ENCODE results near the gene IER5. TPM values are rescaled to one million over a fixed set of nuclear protein-coding genes. Genes with fewer than 3 reads are reported as not detected.

Gene IER5
- total RNA-seq, 1 experiment from 2014 or later, result 30.5 TPM

DNA sequence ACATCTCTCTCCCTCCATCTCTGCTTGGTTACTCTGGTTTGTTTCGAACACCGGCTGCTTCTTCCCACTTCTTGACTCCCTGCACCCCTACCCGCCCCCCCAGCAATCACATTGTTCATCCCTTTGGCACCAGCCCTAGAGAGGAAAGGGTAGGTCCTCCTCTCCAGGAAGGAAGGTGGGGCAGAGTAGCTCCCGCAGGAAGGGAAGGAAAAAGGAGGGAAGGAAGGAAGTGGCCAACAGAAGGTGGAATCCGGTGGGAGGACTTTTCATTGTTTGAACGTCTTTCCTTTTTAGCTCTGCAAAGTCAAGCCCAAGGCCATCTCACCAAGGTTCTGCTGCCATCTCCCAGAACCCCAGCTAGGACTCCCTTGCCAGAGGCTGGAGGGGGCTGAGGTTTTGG, 18.0 kb downstream of the IER5 start:
- Histone ChIP-seq H3K9ac (ENCODE audit: low read length) (no peak overlapping the region), H3K36me3 (ENCODE audit: control insufficient read depth in 1 of 2, insufficient read depth in 2 of 2, low read length in 2 of 2) (no peaks in the 10 kb centered on the region), H4K20me1 (ENCODE audit: insufficient read depth) (no peaks in the 10 kb centered on the region), H3K9me3 (ENCODE audit: control insufficient read depth in 1 of 2, insufficient read depth in 1 of 2, low read depth in 1 of 2, low read length in 2 of 2) (no peaks in the 10 kb centered on the region), H2AFZ (ENCODE audit: low read depth, low read length, poor library complexity, severe bottlenecking) (no peak overlapping the region), H3K4me3 (replicated peaks in 1 of 2; ENCODE audit: low read depth in 1 of 2, low read length in 2 of 2) (no peak overlapping the region), H3K4me1 (ENCODE audit: control insufficient read depth in 1 of 2, insufficient read depth in 2 of 2, low read length in 2 of 2) (peaks cover 52 to 74% of the 10 kb centered on the region in 2 experiments), H3K9me2 (ENCODE audit: insufficient read depth) (no peaks in the 10 kb centered on the region), H3K27me3 (ENCODE audit: insufficient read depth, low read length) (no peaks in the 10 kb centered on the region), H3K27ac (ENCODE audit: low read depth, low read length) (no peak overlapping the region), H3K79me2 (ENCODE audit: insufficient read depth, low read length) (no peaks in the 10 kb centered on the region), H3K4me2 (ENCODE audit: low read length) (no peak overlapping the region)
- ATAC-seq (no peak), DNase-seq (ENCODE audit: low read depth, low spot score) (no peak)
- POLR2A ChIA-PET, result interaction anchor here (1.1 to 4.2 kb wide), 3 partner anchors 11 to 29 kb away, joined by 3 to 19 read pairs (median 7); no protein-coding TSS in a partner anchor
- TF ChIP-seq EZH2phosphoT487 (IDR thresholded peaks at IDR 0.05; ENCODE audit: borderline replicate concordance) (no peak), EZH2 (IDR thresholded peaks at IDR 0.05) (no peak), CBX3 (IDR thresholded peaks at IDR 0.05; ENCODE audit: low read depth) (no peak), CEBPB (IDR thresholded peaks at IDR 0.05; ENCODE audit: low read depth) (no peak), YY1 (IDR thresholded peaks at IDR 0.05; ENCODE audit: extremely low read depth, insufficient replicate concordance, low read depth, low read length) (no peak), SP1 (IDR thresholded peaks at IDR 0.05; ENCODE audit: low read depth) (no peak), TCF7L2 (IDR thresholded peaks at IDR 0.05; ENCODE audit: borderline replicate concordance, extremely low read depth, insufficient read depth, insufficient read length) (no peak), ZFX (IDR thresholded peaks at IDR 0.05) (no peak), ZNF274 (IDR thresholded peaks at IDR 0.05; ENCODE audit: low read depth, low read length) (no peak), POLR2A (IDR thresholded peaks at IDR 0.05; ENCODE audit: borderline replicate concordance, extremely low read depth, insufficient read depth, insufficient read length) (no peak), EGR1 (IDR thresholded peaks at IDR 0.05; ENCODE audit: low read depth) (no peak), POLR2AphosphoS5 (IDR thresholded peaks at IDR 0.05; ENCODE audit: low read depth, low read length) (no peak), RAD21 (IDR thresholded peaks at IDR 0.05; ENCODE audit: low read depth) (no peak)
- TF ChIP-seq, protein P1, sequence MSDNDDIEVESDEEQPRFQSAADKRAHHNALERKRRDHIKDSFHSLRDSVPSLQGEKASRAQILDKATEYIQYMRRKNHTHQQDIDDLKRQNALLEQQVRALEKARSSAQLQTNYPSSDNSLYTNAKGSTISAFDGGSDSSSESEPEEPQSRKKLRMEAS (IDR thresholded peaks at IDR 0.05), result no peak
- TF ChIP-seq, protein P2, sequence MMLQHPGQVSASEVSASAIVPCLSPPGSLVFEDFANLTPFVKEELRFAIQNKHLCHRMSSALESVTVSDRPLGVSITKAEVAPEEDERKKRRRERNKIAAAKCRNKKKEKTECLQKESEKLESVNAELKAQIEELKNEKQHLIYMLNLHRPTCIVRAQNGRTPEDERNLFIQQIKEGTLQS (IDR thresholded peaks at IDR 0.05), result no peak
- CTCF ChIA-PET, result no interaction called here
- no TSS peak for BruUV-seq (replicated peaks)
- intact Hi-C loops (cut with micrococcal nuclease), result no loop called here
- RAD21 ChIA-PET (ENCODE audit: low non-redundant PET in 1 of 2, low total read pairs in 2 of 2, uncharacterized antibody in 2 of 2, unreplicated experiment in 2 of 2), result no interaction called here
